Panc1 (cell line): Measurements from ENCODE around the gene LATS2. TPM values are rescaled to one million over a fixed set of nuclear protein-coding genes. Genes with fewer than 3 reads are reported as not detected.

Experiments used
- ATAC-seq: fragments of 200-7000 bp; cut with Tn5 transposase; 2 replicates; pipeline ENCODE4 v1.9.1; 2020; ENCODE audit warnings: mild to moderate bottlenecking, moderate library complexity
- BruUV-seq: library from RNA; stranded (reverse); fragments of 400-500 nt; replicated peaks from 2 replicates; lab custom pipeline; 2021; lab: Mats Ljungman, UMichigan
- CTCF ChIA-PET: fragments of 300-600 bp; sonication (Branson Sonifier 250); formaldehyde crosslinking; loops from one replicate; lab custom pipeline; 2022; ENCODE audit warnings: antibody characterized with exemption; lab: Charles Lee
- POLR2A ChIA-PET: fragments of 300-600 bp; sonication (Branson Sonifier 250); formaldehyde crosslinking; loops from one replicate; lab custom pipeline; 2022; ENCODE audit warnings: antibody characterized with exemption; lab: Charles Lee
- DNase-seq: peaks from one replicate; pipeline ENCODE4 v3.0.0-alpha.2; 2010; ENCODE audit warnings: low read depth, low spot score
- H3K27ac ChIP-seq: 2 replicates; pipeline ENCODE4 v1.5.1; 2011; ENCODE audit warnings: mild to moderate bottlenecking, low read length, inconsistent platforms
- H3K27me3 ChIP-seq: fragments of 200-500 bp; sonication (Bioruptor generic); 2 replicates; pipeline ENCODE4 v1.6.0; 2014; ENCODE audit warnings: low read length, inconsistent platforms; ENCODE audit not compliant: control insufficient read depth, insufficient read depth
- H3K36me3 ChIP-seq: fragments of 200-500 bp; sonication (Bioruptor generic); 2 replicates; pipeline ENCODE4 v1.5.1; 2014; ENCODE audit warnings: inconsistent platforms, mild to moderate bottlenecking, low read length, moderate library complexity; ENCODE audit not compliant: control insufficient read depth, insufficient read depth
- H3K4me1 ChIP-seq: 2 replicates; pipeline ENCODE4 v1.5.1; 2011; ENCODE audit warnings: inconsistent platforms, mild to moderate bottlenecking, low read length, moderate library complexity; ENCODE audit not compliant: control insufficient read depth, insufficient read depth
- H3K4me3 ChIP-seq, 2 experiments: 2 replicates each; pipeline ENCODE4 v1.5.1; 2011 to 2012; ENCODE audit warnings: low read depth in 2 of 2, low read length in 2 of 2, mild to moderate bottlenecking in 2 of 2, inconsistent platforms in 1 of 2, moderate library complexity in 1 of 2
- H3K9me3 ChIP-seq: fragments of 200-500 bp; sonication (Bioruptor generic); 2 replicates; pipeline ENCODE4 v1.5.1; 2014; ENCODE audit warnings: low read depth, mild to moderate bottlenecking, inconsistent platforms, low read length, moderate library complexity; ENCODE audit not compliant: control insufficient read depth, insufficient read depth
- CTCF ChIP-seq: fragments of 450-650 bp; IDR thresholded peaks from 2 replicates; pipeline ENCODE4 v1.5.1; 2017; ENCODE audit warnings: mild to moderate bottlenecking
- POLR2AphosphoS5 ChIP-seq: IDR thresholded peaks from 2 replicates; pipeline ENCODE4 v1.6.1; 2012; ENCODE audit warnings: mild to moderate bottlenecking, low read depth, low read length, moderate library complexity
- REST ChIP-seq, 2 experiments: IDR thresholded peaks; 2 replicates each; pipeline ENCODE4 v1.6.1; 2011 to 2012; ENCODE audit warnings: low read depth in 2 of 2, control low read depth in 1 of 2, low read length in 1 of 2, mild to moderate bottlenecking in 1 of 2, moderate library complexity in 1 of 2; ENCODE audit not compliant: insufficient read depth in 1 of 2
- SIN3A ChIP-seq: IDR thresholded peaks from 2 replicates; pipeline ENCODE4 v1.6.1; 2012; ENCODE audit warnings: low read depth, mild to moderate bottlenecking, low read length, moderate library complexity, borderline replicate concordance; ENCODE audit not compliant: insufficient read depth
- TCF7L2 ChIP-seq: IDR thresholded peaks from 2 replicates; pipeline ENCODE4 v1.6.1; 2011; ENCODE audit warnings: mild to moderate bottlenecking, low read depth, low read length, inconsistent platforms
- in situ Hi-C: cut with HindIII; loops from 2 replicates; pipeline ENCODE4 v1.10.0; 2016; ENCODE audit warnings: low sequenced_read_pairs, low pct_unique_long_range_greater_than_20kb
- intact Hi-C: fragments of 100-400 bp; cut with micrococcal nuclease; formaldehyde crosslinking; loops from one replicate; pipeline ENCODE4 v1.10.0; 2022; ENCODE audit not compliant: unreplicated experiment
- total RNA-seq: library from RNA; stranded (reverse); gene quantifications from one replicate; pipeline ENCODE4 v1.2.1, GENCODE V29; 2021; ENCODE audit not compliant: unreplicated experiment

LATS2 gene
- total RNA-seq, 1 experiment from 2014 or later, result 24.5 TPM

- Histone ChIP-seq H3K9me3 (no peaks in the 10 kb centered on the region), H3K4me1 (no peaks in the 10 kb centered on the region), H3K27me3 (no peaks in the 10 kb centered on the region), H3K27ac (no peak overlapping the region), H3K36me3 (no peaks in the 10 kb centered on the region), H3K4me3 (no peak overlapping the region)
- ATAC-seq, result no peak
- in situ Hi-C loops, result no loop called here
- ChIA-PET POLR2A (interaction anchor here (0.8 kb wide), 1 partner anchor 43 kb away, joined by 5 read pairs; no protein-coding TSS in a partner anchor), CTCF (no interaction called here)
- DNase-seq, result no peak
- TF ChIP-seq CTCF (no peak), SIN3A (no peak), POLR2AphosphoS5 (no peak), TCF7L2 (no peak), REST (IDR thresholded peaks at IDR 0.05; ENCODE audit: insufficient read depth in 1 of 2, low read depth in 2 of 2, low read length in 1 of 2) (no peak)
- no TSS peak for BruUV-seq
- intact Hi-C loops, result no loop called here
These were observed 40.6 kb upstream of the LATS2 start for GRCh38 chr13:21101865-21102576.

GRCh38 chr13:21100994-21101757 is 39.8 kb upstream of the LATS2 start:
- Histone ChIP-seq H3K4me1 (no peaks in the 10 kb centered on the region), H3K36me3 (no peaks in the 10 kb centered on the region), H3K27ac (no peak overlapping the region), H3K27me3 (no peaks in the 10 kb centered on the region), H3K9me3 (no peaks in the 10 kb centered on the region), H3K4me3 (no peak overlapping the region)
- no peak for DNase-seq
- no peak for TF ChIP-seq POLR2AphosphoS5
- no peak for ATAC-seq
- in situ Hi-C loops, result no loop called here
- ChIA-PET POLR2A (no interaction called here), CTCF (no interaction called here)
- no TSS peak for BruUV-seq
- intact Hi-C loops, result no loop called here

- no TSS peak for BruUV-seq
- DNase-seq, result no peak
- ChIA-PET POLR2A (no interaction called here), CTCF (no interaction called here)
- Histone ChIP-seq H3K9me3 (no peaks in the 10 kb centered on the region), H3K27me3 (no peaks in the 10 kb centered on the region), H3K4me1 (no peaks in the 10 kb centered on the region), H3K27ac (no peak overlapping the region), H3K36me3 (no peaks in the 10 kb centered on the region), H3K4me3 (no peak overlapping the region)
- in situ Hi-C loops (no loop called here), intact Hi-C loops (no loop called here)
- no peak for ATAC-seq
- no peak for TF ChIP-seq REST (IDR thresholded peaks at IDR 0.05; ENCODE audit: insufficient read depth in 1 of 2, low read depth in 2 of 2, low read length in 1 of 2)
- no peak for TF ChIP-seq TCF7L2
- no peak for TF ChIP-seq CTCF
- no peak for TF ChIP-seq POLR2AphosphoS5
- no peak for TF ChIP-seq SIN3A
These were observed 38.8 kb upstream of the LATS2 start for GRCh38 chr13:21100211-21100610.
